Fibroblast of the aortic adventitia (primary cell): ENCODE results near the gene ANKHD1. TPM values are rescaled to one million over a fixed set of nuclear protein-coding genes. Genes with fewer than 3 reads are reported as not detected.
A peak's percentile ranks its signal among the peaks of the same experiment; 100 is the strongest.

Source experiments
- DNase-seq: peaks from one replicate; pipeline ENCODE4 v3.0.0-alpha.2; 2010; ENCODE audit warnings: low read depth
- H3K4me3 ChIP-seq: 2 replicates; pipeline ENCODE4 v1.5.1; 2011; ENCODE audit warnings: low read depth, mild to moderate bottlenecking, control low read depth, low read length, moderate library complexity
- CTCF ChIP-seq: IDR thresholded peaks from 2 replicates; pipeline ENCODE4 v1.5.1; 2011; ENCODE audit warnings: mild to moderate bottlenecking, low read length, control low read depth, inconsistent platforms; ENCODE audit not compliant: insufficient read depth
- total RNA-seq: library from RNA; depleted of rRNA; stranded (reverse); fragments of >200 nt; gene quantifications from 2 replicates; pipeline ENCODE4 v1.2.3, GENCODE V29; 2012; ENCODE audit warnings: low replicate concordance

ANKHD1 gene
- total RNA-seq, 1 donor: 71.1 TPM

GRCh38 chr5:140360681-140361479, 40.8 kb upstream of the ANKHD1 start:
- TF ChIP-seq CTCF: no peak
- DNase-seq: no peak
- H3K4me3 ChIP-seq: no peak overlapping the region

- DNase-seq: no peak
- H3K4me3 ChIP-seq: no peak overlapping the region
- TF ChIP-seq CTCF: no peak
Observed at GRCh38 chr5:140361901-140362300, 39.7 kb upstream of the ANKHD1 start.

GRCh38 chr5:140362311-140362710, 39.3 kb upstream of the ANKHD1 start:
- no peak for DNase-seq
- H3K4me3 ChIP-seq: no peak overlapping the region
- no peak for TF ChIP-seq CTCF

- peak; percentile 56 for DNase-seq
- TF ChIP-seq CTCF: peak; percentile 93
- H3K4me3 ChIP-seq: peak overlapping the region; percentile 59
Observed at GRCh38 chr5:140362875-140363630, 38.6 kb upstream of the ANKHD1 start.

GRCh38 chr5:140363631-140364471, 37.8 kb upstream of the ANKHD1 start:
- H3K4me3 ChIP-seq: peak overlapping the region; percentile 59
- TF ChIP-seq CTCF: no peak
- DNase-seq: no peak

GRCh38 chr5:140364472-140364765, 37.2 kb upstream of the ANKHD1 start:
- H3K4me3 ChIP-seq: no peak overlapping the region
- DNase-seq: no peak
- no peak for TF ChIP-seq CTCF
